Endodermal cell (in vitro differentiated cells): ENCODE data around the gene MED8. TPM values are rescaled to one million over a fixed set of nuclear protein-coding genes. Genes with fewer than 3 reads are reported as not detected.

Experiments
- DNase-seq: peaks from one replicate; pipeline ENCODE4 v3.0.0-alpha.2; 2017
- H3K27ac ChIP-seq: 2 replicates; pipeline ENCODE4 v1.5.1; 2013; ENCODE audit warnings: mild to moderate bottlenecking, low read depth, low read length, moderate library complexity
- H3K27me3 ChIP-seq: 2 replicates; pipeline ENCODE4 v1.6.1; 2013; ENCODE audit warnings: mild to moderate bottlenecking, low read length, moderate library complexity; ENCODE audit not compliant: insufficient read depth, control insufficient read depth, poor library complexity, severe bottlenecking
- H3K36me3 ChIP-seq: 2 replicates; pipeline ENCODE4 v1.7.0; 2013; ENCODE audit warnings: mild to moderate bottlenecking, low read length, moderate library complexity; ENCODE audit not compliant: control insufficient read depth, insufficient read depth
- H3K4me1 ChIP-seq: one replicate; pipeline ENCODE4 v1.7.0; 2013; ENCODE audit warnings: low read length; ENCODE audit not compliant: control insufficient read depth, insufficient read depth
- H3K4me3 ChIP-seq: 2 replicates; pipeline ENCODE4 v1.5.1; 2013; ENCODE audit warnings: mild to moderate bottlenecking, low read length, moderate library complexity
- H3K9ac ChIP-seq: 2 replicates; pipeline ENCODE4 v1.6.1; 2013; ENCODE audit warnings: mild to moderate bottlenecking, low read length, moderate library complexity; ENCODE audit not compliant: poor library complexity, severe bottlenecking; ENCODE audit errors: extremely low read depth
- H3K9me3 ChIP-seq: 2 replicates; pipeline ENCODE4 v1.6.1; 2013; ENCODE audit warnings: mild to moderate bottlenecking, low read length, moderate library complexity; ENCODE audit not compliant: control insufficient read depth
- H3K27ac Mint-ChIP-seq: 2 replicates; pipeline ENCODE4 v1.8.0; 2020; ENCODE audit warnings: mixed read lengths
- H3K27me3 Mint-ChIP-seq: 2 replicates; pipeline ENCODE4 v1.8.0; 2021; ENCODE audit warnings: mild to moderate bottlenecking, mixed read lengths; ENCODE audit not compliant: insufficient read depth
- H3K36me3 Mint-ChIP-seq: 2 replicates; pipeline ENCODE4 v1.8.0; 2020; ENCODE audit warnings: low read depth, mixed read lengths
- H3K4me1 Mint-ChIP-seq: 2 replicates; pipeline ENCODE4 v1.8.0; 2020; ENCODE audit warnings: mixed read lengths
- H3K4me3 Mint-ChIP-seq: 2 replicates; pipeline ENCODE4 v1.8.0; 2020; ENCODE audit warnings: mild to moderate bottlenecking, moderate library complexity, mixed read lengths
- H3K9me3 Mint-ChIP-seq: 2 replicates; pipeline ENCODE4 v1.8.0; 2020; ENCODE audit warnings: mild to moderate bottlenecking, mixed read lengths
- WGBS, 2 experiments: methylation state at CpG; one replicate each; pipeline versions ENCODE4 v1.1.5 to v1.1.7; 2013; ENCODE audit warnings: missing lambda C conversion rate in 2 of 2, mixed read lengths in 1 of 2; ENCODE audit not compliant: insufficient coverage in 1 of 2, insufficient read length in 1 of 2; 5-methylcytosine and 5-hydroxymethylcytosine counted together
- total RNA-seq, 2 donors: library from RNA; stranded (reverse); fragmentation: NEBNext Ultra II Directional in 1 of 2; extraction: Animal tissue kit (Norgen Biotek cat#: 25700) in 1 of 2; gene quantifications; 2 replicates in 1 of 2; 3 replicates in 1 of 2; pipeline ENCODE4 v1.2.1, GENCODE V29; 2021
- TF ChIP-seq, protein P1 (sequence below): fragments of 200-600 bp; sonication (generic); conservative IDR thresholded peaks from 2 replicates; pipeline ENCODE4 v1.5.0; 2021; ENCODE audit warnings: antibody characterized with exemption, mild to moderate bottlenecking

MED8 gene
- total RNA-seq, 2 donors from 2014 or later, result 16.1 to 18.8 TPM

DNA sequence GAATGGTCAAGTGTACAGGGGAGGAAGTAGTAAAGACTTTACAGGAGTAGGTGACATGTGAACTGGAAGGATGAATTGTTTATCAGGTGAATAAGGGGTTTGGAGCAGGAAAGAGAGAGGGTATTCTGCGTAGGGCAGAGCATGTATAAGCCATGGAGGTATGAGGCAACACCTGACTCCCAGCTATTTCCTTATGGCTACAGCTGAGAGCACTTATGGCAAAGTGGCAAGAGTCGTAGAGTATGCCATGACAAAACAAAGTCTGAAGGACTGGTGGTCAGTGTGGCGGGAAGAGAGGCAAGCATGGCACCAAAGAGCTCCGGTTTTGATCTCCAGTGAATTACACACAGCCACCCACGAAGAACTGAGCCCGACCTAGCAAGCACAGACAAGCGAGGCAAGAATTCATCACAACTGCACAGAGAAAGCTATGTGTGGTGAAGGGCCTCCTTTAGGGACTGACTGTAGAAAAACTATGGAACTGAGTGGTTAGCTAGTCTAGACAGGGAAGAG lies 12.8 kb downstream of the MED8 start:
- H3K4me3 Mint-ChIP-seq, result no peak overlapping the region
- DNase-seq, result no peak
- peaks cover 5% of the 10 kb centered on the region for H3K36me3 Mint-ChIP-seq
- no peaks in the 10 kb centered on the region for H3K27me3 Mint-ChIP-seq
- 93 to 96% methylated on average over 7 of the region's 7 CpGs for WGBS, 2 experiments
- Histone ChIP-seq H3K4me1 (no peaks in the 10 kb centered on the region), H3K9me3 (no peaks in the 10 kb centered on the region), H3K27me3 (no peaks in the 10 kb centered on the region), H3K36me3 (no peaks in the 10 kb centered on the region), H3K27ac (no peak overlapping the region), H3K9ac (no peak overlapping the region), H3K4me3 (no peak overlapping the region)
- TF ChIP-seq, protein P1, sequence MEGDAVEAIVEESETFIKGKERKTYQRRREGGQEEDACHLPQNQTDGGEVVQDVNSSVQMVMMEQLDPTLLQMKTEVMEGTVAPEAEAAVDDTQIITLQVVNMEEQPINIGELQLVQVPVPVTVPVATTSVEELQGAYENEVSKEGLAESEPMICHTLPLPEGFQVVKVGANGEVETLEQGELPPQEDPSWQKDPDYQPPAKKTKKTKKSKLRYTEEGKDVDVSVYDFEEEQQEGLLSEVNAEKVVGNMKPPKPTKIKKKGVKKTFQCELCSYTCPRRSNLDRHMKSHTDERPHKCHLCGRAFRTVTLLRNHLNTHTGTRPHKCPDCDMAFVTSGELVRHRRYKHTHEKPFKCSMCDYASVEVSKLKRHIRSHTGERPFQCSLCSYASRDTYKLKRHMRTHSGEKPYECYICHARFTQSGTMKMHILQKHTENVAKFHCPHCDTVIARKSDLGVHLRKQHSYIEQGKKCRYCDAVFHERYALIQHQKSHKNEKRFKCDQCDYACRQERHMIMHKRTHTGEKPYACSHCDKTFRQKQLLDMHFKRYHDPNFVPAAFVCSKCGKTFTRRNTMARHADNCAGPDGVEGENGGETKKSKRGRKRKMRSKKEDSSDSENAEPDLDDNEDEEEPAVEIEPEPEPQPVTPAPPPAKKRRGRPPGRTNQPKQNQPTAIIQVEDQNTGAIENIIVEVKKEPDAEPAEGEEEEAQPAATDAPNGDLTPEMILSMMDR, result no peak
- H3K9me3 Mint-ChIP-seq, result no peaks in the 10 kb centered on the region
- H3K27ac Mint-ChIP-seq, result no peak overlapping the region
- H3K4me1 Mint-ChIP-seq, result no peaks in the 10 kb centered on the region

DNA sequence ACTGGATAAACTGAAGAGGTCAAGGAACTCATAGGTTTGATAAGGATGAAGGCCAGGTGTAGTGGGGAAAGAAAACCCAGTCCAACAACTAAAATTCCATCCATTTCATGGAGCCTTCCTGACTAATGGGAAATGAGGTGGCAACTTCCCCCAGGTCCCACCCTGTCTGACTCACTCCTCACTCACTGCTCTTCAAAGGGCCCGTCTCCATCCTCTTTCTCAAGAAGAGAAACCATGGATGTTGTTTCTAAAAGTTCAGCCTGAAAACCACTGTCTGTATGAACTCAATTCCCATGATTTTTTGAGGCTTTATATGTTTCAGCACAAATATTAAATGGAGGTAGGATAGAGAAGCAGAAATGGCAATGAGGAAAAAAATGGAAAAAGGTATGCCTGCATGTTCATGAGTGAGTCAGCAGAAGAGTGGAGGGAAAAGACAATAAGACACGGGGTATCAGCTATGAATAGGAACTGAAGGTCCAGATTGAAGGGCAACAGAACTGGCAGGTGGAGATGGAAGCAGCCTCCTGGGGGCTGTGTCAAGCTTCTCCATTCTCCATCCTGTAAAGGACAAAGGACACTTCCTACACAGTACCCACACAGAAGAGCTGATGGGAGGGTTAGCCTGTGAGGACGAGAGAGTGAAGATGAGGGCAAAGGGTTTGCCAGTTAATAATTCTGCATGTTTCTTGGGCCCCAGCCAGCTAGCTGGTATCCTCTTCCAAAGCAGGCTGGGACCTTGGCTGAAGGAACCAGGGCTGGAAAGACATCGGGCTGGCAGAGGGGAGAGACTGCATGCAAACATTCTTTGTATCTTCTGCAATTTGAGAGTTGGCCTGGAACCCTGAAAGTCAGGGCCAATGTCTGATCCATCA lies 16.3 kb downstream of the MED8 start:
- Mint-ChIP-seq H3K4me3 (no peak overlapping the region), H3K27me3 (no peaks in the 10 kb centered on the region), H3K27ac (no peak overlapping the region), H3K9me3 (no peaks in the 10 kb centered on the region), H3K36me3 (no peaks in the 10 kb centered on the region), H3K4me1 (peaks cover 13% of the 10 kb centered on the region)
- no peak overlapping the region for H3K9ac ChIP-seq
- WGBS, 2 experiments, result 83 to 86% methylated on average over 4 of the region's 4 CpGs
- no peak overlapping the region for H3K4me3 ChIP-seq
- no peaks in the 10 kb centered on the region for H3K9me3 ChIP-seq
- TF ChIP-seq, protein P1, result no peak
- no peaks in the 10 kb centered on the region for H3K36me3 ChIP-seq
- H3K4me1 ChIP-seq, result peaks cover 5% of the 10 kb centered on the region
- H3K27me3 ChIP-seq, result no peaks in the 10 kb centered on the region
- DNase-seq, result no peak
- H3K27ac ChIP-seq, result no peak overlapping the region

DNA sequence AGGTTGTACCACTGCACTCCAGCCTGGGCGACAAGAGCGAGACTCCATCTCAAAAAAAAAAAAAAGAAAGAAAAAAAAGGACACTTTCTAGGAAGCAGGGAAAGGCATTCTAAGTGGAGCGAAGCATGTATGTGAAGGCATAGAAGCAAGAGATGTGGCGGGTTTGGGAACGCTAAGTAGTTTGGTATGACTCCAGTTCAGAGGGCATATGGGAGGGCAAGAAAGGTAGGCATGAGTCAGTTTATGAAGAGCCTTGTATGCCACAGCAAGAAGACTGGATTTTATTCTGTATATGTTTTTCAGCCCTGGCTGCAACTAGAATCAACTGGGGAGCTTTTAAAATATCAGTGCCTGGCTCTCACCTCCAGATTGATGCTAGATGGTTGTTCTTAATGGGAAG lies 17.4 kb downstream of the MED8 start:
- Mint-ChIP-seq H3K4me1 (peaks cover 14% of the 10 kb centered on the region), H3K9me3 (no peaks in the 10 kb centered on the region), H3K27ac (no peak overlapping the region), H3K4me3 (no peak overlapping the region), H3K36me3 (no peaks in the 10 kb centered on the region), H3K27me3 (no peaks in the 10 kb centered on the region)
- no peaks in the 10 kb centered on the region for H3K27me3 ChIP-seq
- no peaks in the 10 kb centered on the region for H3K36me3 ChIP-seq
- TF ChIP-seq, protein P1, result no peak
- H3K4me3 ChIP-seq, result no peak overlapping the region
- H3K9ac ChIP-seq, result no peak overlapping the region
- WGBS, 2 experiments, result 95% methylated on average over 4 to 5 of the region's 5 CpGs
- DNase-seq, result no peak
- H3K27ac ChIP-seq, result no peak overlapping the region
- peaks cover 5% of the 10 kb centered on the region for H3K4me1 ChIP-seq
- H3K9me3 ChIP-seq, result no peaks in the 10 kb centered on the region
